ENCODE results near the gene TMEM72. TPM values are rescaled to one million over a fixed set of nuclear protein-coding genes. Genes with fewer than 3 reads are reported as not detected.

Gene TMEM72
- total RNA-seq, 1 experiment from 2014 or later = not detected

DNA sequence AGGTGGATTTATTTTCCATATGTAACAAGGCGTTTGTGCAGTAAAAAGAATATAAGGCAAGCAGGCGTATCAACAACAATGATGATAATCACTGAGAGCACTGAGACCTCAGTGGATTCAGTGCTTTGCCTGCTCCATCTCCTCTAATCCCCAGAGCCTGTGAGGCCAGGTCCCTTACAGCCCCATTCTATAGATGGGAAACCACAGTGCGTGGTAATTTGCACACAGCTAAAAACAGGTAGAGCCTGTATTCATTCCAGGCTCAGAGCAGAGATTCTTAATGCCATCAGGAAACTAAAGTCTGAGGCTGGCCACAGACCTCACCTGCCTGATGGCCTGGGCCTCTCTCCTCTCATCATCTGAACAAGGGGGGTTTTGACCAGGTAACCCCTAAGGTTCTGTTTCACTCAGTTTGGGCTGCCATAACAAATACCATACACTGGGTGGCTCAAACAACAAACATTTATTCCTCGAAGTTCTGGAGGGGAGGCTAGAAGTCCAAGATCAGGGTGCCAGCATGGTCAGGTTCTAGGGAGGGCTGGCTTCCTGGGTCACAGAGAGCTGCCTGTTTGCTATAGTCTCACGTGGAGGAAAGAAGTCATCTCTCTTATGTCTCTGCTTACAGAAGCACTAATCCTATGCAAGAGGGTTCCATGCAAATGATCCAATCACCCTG, 38.1 kb downstream of the TMEM72 start:
- WGBS (ENCODE audit: extremely low coverage, insufficient read length, low lambda C conversion rate) = no CpG with 5 or more reads among the region's 5 CpGs
- H3K27ac Mint-ChIP-seq = no peak overlapping the region

More for the DNA sequence above, 38.1 kb downstream of the TMEM72 start:
- Histone ChIP-seq H3K14ac (ENCODE audit: insufficient read depth, low read length) (no peak overlapping the region), H2BK15ac (ENCODE audit: low read depth, low read length) (no peak overlapping the region), H3K56ac (ENCODE audit: insufficient read length, low read depth, low read length) (no peak overlapping the region), H3K27ac (ENCODE audit: insufficient read length, low read depth, low read length) (no peak overlapping the region), H4K91ac (ENCODE audit: insufficient read length, low read depth, low read length) (no peak overlapping the region), H3K9ac (ENCODE audit: extremely low read depth, insufficient read length, low read length) (no peak overlapping the region), H2BK20ac (ENCODE audit: low read depth, low read length, poor library complexity, severe bottlenecking) (no peak overlapping the region), H3K18ac (ENCODE audit: insufficient read length, low read depth, low read length) (no peak overlapping the region), H2AK5ac (ENCODE audit: insufficient read length, low read length) (no peak overlapping the region), H3K79me2 (ENCODE audit: insufficient read depth, low read length) (no peaks in the 10 kb centered on the region), H4K20me1 (ENCODE audit: control insufficient read depth, insufficient read depth, insufficient read length) (no peaks in the 10 kb centered on the region), H3K27me3 (ENCODE audit: insufficient read depth, low read length) (no peaks in the 10 kb centered on the region), H3K4ac (ENCODE audit: low read depth, low read length) (no peak overlapping the region), H3K79me1 (ENCODE audit: insufficient read depth, low read depth, low read length, poor library complexity, severe bottlenecking) (no peaks in the 10 kb centered on the region), H3K23me2 (ENCODE audit: insufficient read length, low read depth, low read length, poor library complexity, severe bottlenecking) (no peaks in the 10 kb centered on the region), H4K8ac (replicated peaks; ENCODE audit: insufficient read length, low read depth, low read length) (no peak overlapping the region), H3K4me1 (ENCODE audit: insufficient read depth, low read length) (peaks cover 7% of the 10 kb centered on the region), H3K4me2 (ENCODE audit: insufficient read depth, insufficient read length, low read length) (no peak overlapping the region), H4K5ac (ENCODE audit: insufficient read length, low read depth, low read length) (no peak overlapping the region), H2AFZ (ENCODE audit: low read length) (no peak overlapping the region), H3K23ac (ENCODE audit: insufficient read length, low read depth, low read length) (no peak overlapping the region), H2BK12ac (ENCODE audit: insufficient read length, low read depth, low read length) (no peak overlapping the region), H2BK120ac (ENCODE audit: low read depth, low read length, poor library complexity, severe bottlenecking) (no peak overlapping the region), H3K9me3 (ENCODE audit: control insufficient read depth, low read depth, low read length) (peaks cover 10% of the 10 kb centered on the region), H2BK5ac (ENCODE audit: insufficient read length, low read length) (no peak overlapping the region), H3T11ph (ENCODE audit: low read length) (no peak overlapping the region)
- H3K27me3 Mint-ChIP-seq (ENCODE audit: low read depth) = peaks cover 3% of the 10 kb centered on the region
- H3K9me3 Mint-ChIP-seq = peaks cover 9 to 16% of the 10 kb centered on the region in 2 experiments
- peaks cover 2 to 27% (median 8%) of the 10 kb centered on the region in 3 experiments; a peak in 5 of 7 replicates for H3K36me3 Mint-ChIP-seq (ENCODE audit: insufficient read depth in 1 of 3, low read depth in 3 of 3)
- TF ChIP-seq CTCF (conservative IDR thresholded peaks at IDR 0.05) = peak; percentile 35; the same call in 2 of the 3 replicates
- H3K4me3 Mint-ChIP-seq = no peak overlapping the region
- H3K4me1 Mint-ChIP-seq = peaks cover 29 to 30% of the 10 kb centered on the region in 2 experiments
- DNase-seq = peak; percentile 16

All from H9 (cell line).